Esophagus (tissue), 2 donors: ENCODE data around the gene CD4. TPM values are rescaled to one million over a fixed set of nuclear protein-coding genes. Genes with fewer than 3 reads are reported as not detected.
"Not testable (repeated sequence)": the region's sequence is repeated elsewhere in the genome, so short reads cannot be mapped to it uniquely, and the experiment has no call there.

Source experiments
- H3K27ac ChIP-seq, 2 donors: one replicate each; pipeline ENCODE4 v1.5.1; 2013; ENCODE audit warnings: low read depth in 2 of 2, mild to moderate bottlenecking in 2 of 2, inconsistent platforms in 1 of 2, low read length in 1 of 2, moderate library complexity in 1 of 2
- H3K27me3 ChIP-seq, 2 donors: one replicate each; pipeline ENCODE4 v1.6.1; 2013; ENCODE audit warnings: low read length in 2 of 2, control low read depth in 1 of 2, mild to moderate bottlenecking in 1 of 2; ENCODE audit not compliant: insufficient read depth in 2 of 2, control insufficient read depth in 1 of 2
- H3K36me3 ChIP-seq, 2 donors: one replicate each; pipeline ENCODE4 v1.6.1; 2013; ENCODE audit warnings: low read length in 1 of 2; ENCODE audit not compliant: control insufficient read depth in 2 of 2, insufficient read depth in 2 of 2
- H3K4me1 ChIP-seq, 2 donors: one replicate each; pipeline ENCODE4 v1.6.1; 2013; ENCODE audit warnings: low read length in 1 of 2; ENCODE audit not compliant: control insufficient read depth in 2 of 2, insufficient read depth in 2 of 2
- H3K4me3 ChIP-seq, 2 donors: one replicate each; pipeline ENCODE4 v1.5.1; 2013; ENCODE audit warnings: low read length in 2 of 2, mild to moderate bottlenecking in 2 of 2, low read depth in 1 of 2, moderate library complexity in 1 of 2
- H3K9me3 ChIP-seq, 2 donors: one replicate each; pipeline ENCODE4 v1.6.1; 2013; ENCODE audit warnings: mild to moderate bottlenecking in 2 of 2, low read depth in 1 of 2, low read length in 1 of 2, moderate library complexity in 1 of 2; ENCODE audit not compliant: control insufficient read depth in 2 of 2, insufficient read depth in 1 of 2
- WGBS, 2 donors: extraction: QIAGEN DNeasy Blood & Tissue Kit; methylation state at CpG; one replicate each; pipeline ENCODE4 v1.1.7; 2013; 5-methylcytosine and 5-hydroxymethylcytosine counted together
- polyA plus RNA-seq, 2 donors: library from polyadenylated mRNA; stranded (reverse); fragments of 200-250 nt; gene quantifications; one replicate each; pipeline ENCODE4 v1.2.3, GENCODE V29; 2013
- donor health status: healthy with polysubstance abuse.
- donor health status: Bipolar disorder and iron deficiency.

CD4 gene
- polyA plus RNA-seq: 1 to 10 TPM; 1.4 to 2.3 TPM

DNA sequence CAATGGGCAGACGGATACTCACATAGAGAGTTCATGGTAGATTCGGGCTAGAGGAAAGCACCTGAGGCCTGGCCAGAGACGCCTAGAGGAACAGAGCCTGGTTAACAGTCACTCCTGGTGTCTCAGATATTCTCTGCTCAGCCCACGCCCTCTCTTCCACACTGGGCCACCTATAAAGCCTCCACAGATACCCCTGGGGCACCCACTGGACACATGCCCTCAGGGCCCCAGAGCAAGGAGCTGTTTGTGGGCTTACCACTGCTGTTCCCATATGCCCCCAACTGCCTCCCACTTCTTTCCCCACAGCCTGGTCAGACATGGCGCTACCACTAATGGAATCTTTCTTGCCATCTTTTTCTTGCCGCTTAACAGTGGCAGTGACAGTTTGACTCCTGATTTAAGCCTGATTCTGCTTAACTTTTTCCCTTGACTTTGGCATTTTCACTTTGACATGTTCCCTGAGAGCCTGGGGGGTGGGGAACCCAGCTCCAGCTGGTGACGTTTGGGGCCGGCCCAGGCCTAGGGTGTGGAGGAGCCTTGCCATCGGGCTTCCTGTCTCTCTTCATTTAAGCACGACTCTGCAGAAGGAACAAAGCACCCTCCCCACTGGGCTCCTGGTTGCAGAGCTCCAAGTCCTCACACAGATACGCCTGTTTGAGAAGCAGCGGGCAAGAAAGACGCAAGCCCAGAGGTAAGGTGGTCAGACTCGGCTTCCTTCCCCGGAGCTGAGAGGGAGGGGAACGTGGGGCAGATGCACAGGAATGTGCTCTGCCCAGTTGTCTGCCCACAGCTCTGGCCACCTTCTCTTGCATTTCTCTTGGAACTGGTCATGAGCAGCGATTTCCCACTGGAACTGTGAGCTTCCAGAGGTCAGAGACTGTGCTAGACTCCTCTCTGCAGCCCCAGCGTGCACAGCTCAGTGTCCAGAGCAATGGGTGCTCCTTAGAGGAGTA lies at the start of gene CD4:
CD4 (plus strand) TSS at position 557 of the 953 bp plus-strand sequence. CDS start 10,611 bp downstream, outside the sequence.
- H3K4me1 ChIP-seq: peaks cover 0 to 2% of the 10 kb centered on the region in 2 donors
- H3K27me3 ChIP-seq: no peaks in the 10 kb centered on the region
- H3K36me3 ChIP-seq: no peaks in the 10 kb centered on the region
- no peaks in the 10 kb centered on the region for H3K9me3 ChIP-seq
- WGBS, 2 donors: 54 to 59% methylated on average over 18 of the region's 18 CpGs
- peak within 1 kb of the TSS in 1 of 2 donors; percentile 44 for H3K4me3 ChIP-seq
- peak within 1 kb of the TSS; percentile 37 to 62 for H3K27ac ChIP-seq

DNA sequence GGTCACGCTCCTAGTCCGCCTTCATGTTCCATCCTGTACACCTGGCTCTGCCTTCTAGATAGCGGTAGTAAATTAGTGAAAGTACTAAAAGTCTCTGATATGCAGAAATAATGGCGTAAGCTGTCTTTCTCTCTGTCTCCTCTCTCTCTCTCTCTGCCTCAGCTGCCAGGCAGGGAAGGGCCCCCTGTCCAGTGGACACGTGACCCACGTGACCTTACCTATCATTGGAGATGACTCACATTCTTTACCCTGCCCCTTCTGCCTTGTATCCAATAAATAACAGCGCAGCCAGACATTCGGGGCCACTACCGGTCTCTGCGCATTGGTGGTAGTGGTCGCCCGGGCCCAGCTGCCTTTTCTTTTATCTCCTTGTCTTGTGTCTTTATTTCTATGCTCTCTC lies 47.2 kb upstream of the CD4 start:
- H3K4me3 ChIP-seq, H3K9me3 ChIP-seq, H3K27ac ChIP-seq, H3K27me3 ChIP-seq, H3K4me1 ChIP-seq: not testable (repeated sequence)
- 77 to 83% methylated on average over 8 to 12 of the region's 12 CpGs for WGBS, 2 donors
- peaks cover 0 to 11% of the 10 kb centered on the region in 2 donors for H3K36me3 ChIP-seq

DNA sequence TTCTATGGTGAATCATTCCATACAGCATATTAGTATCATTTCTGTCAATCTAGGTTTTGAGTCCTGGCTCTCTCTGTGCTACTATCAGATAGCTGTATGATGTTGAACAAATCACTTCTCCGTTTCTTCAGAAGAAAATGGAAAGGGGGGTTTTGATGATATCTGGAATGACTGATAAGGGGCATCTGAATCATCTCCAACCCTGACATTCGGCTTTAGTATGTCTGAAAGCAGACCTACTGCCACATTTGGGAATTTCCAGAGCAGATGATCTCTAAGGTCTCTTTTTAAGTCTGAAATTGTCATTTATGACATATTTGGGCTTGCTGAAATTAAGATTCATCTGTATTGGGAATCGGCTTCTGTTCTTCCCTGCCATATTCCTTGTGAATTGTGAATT lies 46.5 kb upstream of the CD4 start:
- H3K9me3 ChIP-seq: no peaks in the 10 kb centered on the region
- 67 to 75% methylated on average over 3 of the region's 3 CpGs for WGBS, 2 donors
- peaks cover 3 to 18% of the 10 kb centered on the region in 2 donors for H3K36me3 ChIP-seq
- no peak overlapping the region for H3K27ac ChIP-seq
- no peak overlapping the region for H3K4me3 ChIP-seq
- H3K4me1 ChIP-seq: no peaks in the 10 kb centered on the region
- H3K27me3 ChIP-seq: no peaks in the 10 kb centered on the region

DNA sequence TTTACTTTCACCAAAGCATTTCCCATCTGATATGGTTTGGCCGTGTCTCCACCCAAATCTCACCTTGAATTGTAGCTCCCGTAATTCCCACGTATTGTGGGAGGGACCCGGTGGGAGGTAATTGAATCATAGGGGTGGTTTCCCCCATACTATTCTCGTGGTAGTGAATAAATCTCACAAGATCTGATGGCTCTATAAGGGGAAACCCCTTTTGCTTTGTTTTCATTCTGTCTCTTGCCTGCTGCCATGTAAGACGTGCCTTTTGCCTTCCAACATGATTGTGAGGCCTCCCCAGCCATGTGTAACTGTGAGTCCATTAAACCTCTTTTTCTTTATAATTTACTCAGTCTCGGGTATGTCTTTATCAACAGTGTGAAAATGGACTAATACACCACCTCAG lies 46.0 kb upstream of the CD4 start:
- not testable (repeated sequence) for H3K27me3 ChIP-seq, H3K4me3 ChIP-seq, H3K27ac ChIP-seq, H3K9me3 ChIP-seq, H3K4me1 ChIP-seq
- WGBS, 2 donors: 60 to 63% methylated on average over 7 of the region's 7 CpGs
- H3K36me3 ChIP-seq: peaks cover 3 to 22% of the 10 kb centered on the region in 2 donors

DNA sequence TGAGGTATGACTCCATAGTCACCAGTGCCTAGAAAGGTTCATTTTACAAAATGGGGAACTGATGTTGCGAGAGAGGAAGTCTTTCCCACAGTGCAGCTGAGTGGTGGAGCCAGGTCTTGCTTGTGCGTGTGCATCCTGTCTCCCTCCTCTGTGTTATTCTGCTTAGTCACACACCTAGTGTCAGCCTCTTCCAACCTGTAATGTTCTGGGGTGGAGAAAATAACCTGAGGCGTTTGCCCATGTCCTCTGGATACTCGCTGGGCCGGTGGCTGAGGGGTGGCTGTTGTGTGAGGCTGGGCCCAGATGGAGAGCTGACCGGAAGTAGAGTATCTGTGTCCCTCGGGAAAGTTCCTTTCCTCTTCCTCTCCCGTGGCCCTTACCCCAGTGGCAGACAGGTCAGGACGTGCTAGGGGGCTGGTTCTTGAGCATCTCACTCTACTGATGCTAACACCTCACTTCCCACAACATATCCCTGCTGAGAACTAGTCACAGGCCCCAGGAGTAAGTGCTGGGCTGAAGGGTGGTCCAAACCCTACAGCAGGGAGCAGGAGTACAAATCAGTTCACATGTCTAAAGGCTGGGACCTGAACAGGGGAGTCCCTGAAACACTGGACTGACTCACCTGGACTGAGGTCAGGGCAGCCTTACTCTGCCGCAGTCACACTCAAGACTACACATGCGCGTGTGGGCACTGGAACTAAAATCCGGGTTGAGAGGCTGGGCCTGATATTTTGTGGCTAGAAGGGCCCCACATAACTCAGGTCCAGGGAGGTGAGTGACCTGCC lies 43.4 kb upstream of the CD4 start:
- no peaks in the 10 kb centered on the region for H3K27me3 ChIP-seq
- peak overlapping the region in 1 of 2 donors; percentile 6 for H3K27ac ChIP-seq
- no peaks in the 10 kb centered on the region for H3K4me1 ChIP-seq
- peaks cover 7 to 44% of the 10 kb centered on the region in 2 donors for H3K36me3 ChIP-seq
- H3K9me3 ChIP-seq: no peaks in the 10 kb centered on the region
- H3K4me3 ChIP-seq: no peak overlapping the region
- 50 to 55% methylated on average over 13 of the region's 13 CpGs for WGBS, 2 donors

DNA sequence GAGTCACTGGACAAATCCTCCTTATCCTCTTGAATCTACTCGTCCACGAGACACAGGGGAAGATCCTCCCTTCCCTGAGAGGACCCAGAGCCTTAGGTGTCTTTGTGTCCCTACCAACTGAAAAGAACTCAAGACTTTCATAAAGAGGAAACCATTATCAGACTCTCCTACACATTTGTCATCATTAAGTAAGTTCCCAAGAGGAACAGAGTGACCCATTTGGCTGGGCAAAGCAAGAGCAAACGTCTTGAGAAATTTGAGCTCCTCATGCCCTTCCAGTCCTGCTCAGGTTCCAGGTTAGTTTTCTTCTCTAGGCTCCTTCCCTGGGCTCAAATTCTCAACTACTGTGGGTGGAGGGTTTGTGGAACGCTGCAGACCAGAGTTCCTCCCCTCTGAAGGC lies 42.1 kb upstream of the CD4 start:
- Histone ChIP-seq H3K27me3 (no peaks in the 10 kb centered on the region), H3K27ac (no peak overlapping the region), H3K9me3 (no peaks in the 10 kb centered on the region), H3K4me3 (no peak overlapping the region), H3K4me1 (peaks cover 0 to 4% of the 10 kb centered on the region in 2 donors), H3K36me3 (peaks cover 7 to 47% of the 10 kb centered on the region in 2 donors)
- 67 to 70% methylated on average over 4 of the region's 4 CpGs for WGBS, 2 donors

DNA sequence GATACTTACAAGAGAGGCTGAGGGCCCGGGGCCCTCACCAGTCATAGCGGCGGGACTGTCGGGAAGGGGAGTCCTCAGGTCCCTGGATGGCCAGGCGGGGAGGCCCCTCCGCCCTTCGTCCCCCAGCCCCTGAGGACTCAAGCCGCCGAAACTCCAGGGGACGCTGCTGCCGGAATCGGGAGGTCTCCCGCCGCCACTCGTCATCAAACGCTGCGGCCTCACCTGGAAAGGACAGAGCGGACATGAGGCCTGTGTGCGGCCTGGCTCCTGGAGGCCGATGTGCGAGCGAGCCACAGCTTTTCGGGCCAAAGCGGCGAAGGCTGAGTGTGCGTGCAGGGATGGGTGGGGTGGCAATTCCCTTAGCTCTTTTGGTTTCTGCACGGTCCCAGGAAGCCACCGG lies 40.6 kb upstream of the CD4 start:
- Histone ChIP-seq H3K4me3 (no peak overlapping the region), H3K36me3 (peaks cover 7 to 47% of the 10 kb centered on the region in 2 donors), H3K27ac (no peak overlapping the region), H3K27me3 (no peaks in the 10 kb centered on the region), H3K9me3 (no peaks in the 10 kb centered on the region), H3K4me1 (peaks cover 0 to 4% of the 10 kb centered on the region in 2 donors)
- WGBS, 2 donors: 93 to 95% methylated on average over 28 of the region's 28 CpGs

DNA sequence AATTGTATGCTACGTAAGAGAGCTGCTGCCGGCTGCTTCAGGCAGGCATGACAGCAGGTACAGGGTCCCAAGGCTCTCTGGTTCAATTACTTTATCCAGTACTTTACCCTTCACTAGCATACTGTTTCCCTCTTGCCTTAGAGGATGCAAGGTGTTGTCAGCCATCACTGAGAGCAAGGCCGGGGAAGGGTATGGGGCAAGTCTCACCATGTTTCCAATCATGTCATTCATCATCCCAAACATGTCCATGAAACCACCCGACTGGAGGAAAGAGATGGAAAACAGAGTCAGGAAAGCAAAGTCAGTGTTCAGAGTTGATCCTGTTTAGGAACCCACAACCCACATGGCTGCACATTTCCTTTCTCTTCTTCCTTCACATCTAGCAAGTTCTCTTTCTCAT lies 38.8 kb upstream of the CD4 start:
- Histone ChIP-seq H3K9me3 (no peaks in the 10 kb centered on the region), H3K36me3 (peaks cover 7 to 47% of the 10 kb centered on the region in 2 donors), H3K4me3 (no peak overlapping the region), H3K27me3 (no peaks in the 10 kb centered on the region), H3K4me1 (peaks cover 0 to 4% of the 10 kb centered on the region in 2 donors), H3K27ac (no peak overlapping the region)
- 65 to 70% methylated on average over 4 of the region's 4 CpGs for WGBS, 2 donors

GRCh38 chr12:6751767-6752166 lies 37.6 kb upstream of the CD4 start:
- Histone ChIP-seq H3K4me1 (peaks cover 0 to 4% of the 10 kb centered on the region in 2 donors), H3K27me3 (no peaks in the 10 kb centered on the region), H3K27ac (peak overlapping the region in 1 of 2 donors; percentile 100), H3K9me3 (no peaks in the 10 kb centered on the region), H3K4me3 (peak overlapping the region in 1 of 2 donors; percentile 65), H3K36me3 (peaks cover 7 to 39% of the 10 kb centered on the region in 2 donors)
- 62 to 73% methylated on average over 7 of the region's 7 CpGs for WGBS, 2 donors
